ENCODE measurements around the gene MYO16. TPM values are rescaled to one million over a fixed set of nuclear protein-coding genes. Genes with fewer than 3 reads are reported as not detected.

MYO16 gene
- total RNA-seq, 1 donor from 2014 or later = 0.20 TPM

DNA sequence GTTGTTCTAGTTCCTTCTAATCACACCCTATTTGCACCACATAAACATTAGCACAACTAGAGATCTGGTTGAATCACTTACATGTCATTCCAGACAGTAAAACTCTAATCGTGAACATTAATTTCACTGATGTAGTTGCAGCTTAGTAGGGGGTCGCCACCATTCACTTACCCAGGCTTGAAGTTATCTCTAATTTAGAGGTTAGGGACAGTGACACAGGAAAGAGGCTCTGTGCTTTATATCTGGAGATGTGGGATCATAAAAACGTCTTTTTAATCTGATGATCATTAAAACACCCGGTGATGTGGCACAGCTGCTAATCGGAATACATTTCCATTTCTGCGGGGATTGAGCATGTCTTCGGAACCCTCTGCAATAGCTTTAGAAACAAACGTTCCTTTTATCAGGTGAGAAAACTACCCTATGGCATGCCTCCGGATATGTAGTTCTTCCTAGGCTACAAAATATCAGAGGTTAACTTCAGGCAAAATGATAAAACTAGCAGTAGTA is 523.0 kb downstream of the MYO16 start:
- no peak for DNase-seq (ENCODE audit: low spot score)

- DNase-seq (ENCODE audit: low spot score) = no peak
Observed at GRCh38 chr13:109152941-109153340, 523.5 kb downstream of the MYO16 start.

- no peak for DNase-seq (ENCODE audit: low spot score)
Observed at GRCh38 chr13:109154146-109154545, 524.7 kb downstream of the MYO16 start.

GRCh38 chr13:109154546-109154945 is 525.1 kb downstream of the MYO16 start:
- DNase-seq (ENCODE audit: low spot score) = no peak

- DNase-seq (ENCODE audit: low spot score) = no peak
Observed at GRCh38 chr13:109154966-109155761, 525.8 kb downstream of the MYO16 start.

DNA sequence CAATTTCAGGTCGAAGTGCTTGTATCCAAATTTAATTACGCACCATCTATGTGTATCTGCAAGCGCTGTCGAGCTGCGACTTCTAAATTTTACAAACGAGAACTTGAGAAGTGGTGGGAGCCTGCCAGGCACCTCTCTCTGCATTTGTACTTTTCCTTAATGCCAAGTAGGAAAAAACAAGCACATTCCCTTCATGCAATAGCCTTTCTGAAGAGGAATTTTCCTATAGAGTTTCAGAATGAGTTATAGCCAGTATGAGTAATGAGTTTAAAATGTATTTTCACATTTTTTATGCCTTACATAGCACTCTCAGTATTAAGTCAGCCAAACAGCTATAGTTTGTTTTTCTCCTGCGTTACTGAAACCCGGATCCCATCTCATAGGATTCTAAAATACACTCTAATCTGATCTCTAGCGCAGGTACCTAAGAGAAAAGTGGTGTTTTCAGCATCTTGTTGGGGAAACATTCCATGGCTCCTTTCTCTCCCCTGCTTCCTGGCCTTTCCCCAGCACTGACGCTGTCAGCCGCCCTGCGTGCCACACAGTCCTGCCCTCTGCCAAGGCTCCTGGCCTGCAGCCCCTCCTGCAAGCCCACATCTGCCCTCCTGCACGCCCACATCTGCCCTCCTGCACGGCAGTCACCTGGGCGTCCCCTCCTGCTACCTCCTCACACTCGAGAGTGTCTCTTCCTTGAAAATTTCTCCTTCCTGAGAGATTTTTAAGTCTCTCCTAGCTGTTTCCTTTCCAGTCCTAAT is 526.9 kb downstream of the MYO16 start:
- DNase-seq (ENCODE audit: low spot score) = no peak

- DNase-seq (ENCODE audit: low spot score) = no peak
Observed at GRCh38 chr13:109157275-109157674, 527.9 kb downstream of the MYO16 start.

GRCh38 chr13:109158383-109158782 is 529.0 kb downstream of the MYO16 start:
- no peak for DNase-seq (ENCODE audit: low spot score)

DNA sequence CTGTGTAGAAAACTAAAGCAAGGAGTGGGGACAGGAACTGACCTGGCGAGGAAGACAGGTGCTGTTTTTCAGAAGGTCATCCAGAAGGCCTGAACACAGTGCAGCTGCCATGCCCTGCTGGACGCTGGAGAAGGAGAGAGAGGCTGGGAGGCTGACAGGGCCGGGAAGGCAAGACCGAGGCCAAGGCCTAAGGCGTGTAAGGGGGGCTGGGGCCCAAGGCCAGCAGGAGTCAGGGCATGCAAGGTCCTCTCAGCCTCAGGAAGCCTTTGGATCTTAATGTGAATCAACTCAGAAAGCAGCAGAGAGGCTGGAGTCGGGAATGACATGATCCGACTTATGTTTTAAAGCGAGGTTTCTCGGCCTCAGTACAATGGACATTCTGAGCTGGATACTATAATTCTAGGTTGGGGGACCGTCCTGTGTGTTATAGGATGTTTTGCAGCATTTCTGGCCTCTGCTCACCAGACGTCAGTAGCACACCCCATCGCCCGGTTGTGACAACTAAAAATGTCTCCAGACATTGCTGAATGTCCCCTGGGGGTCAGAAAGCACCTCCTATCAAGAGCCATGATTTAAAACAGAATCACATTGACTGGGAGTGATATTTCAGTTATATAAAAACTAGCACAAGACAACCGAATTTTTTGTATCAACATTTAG is 530.4 kb downstream of the MYO16 start:
- DNase-seq (ENCODE audit: low spot score) = no peak

DNA sequence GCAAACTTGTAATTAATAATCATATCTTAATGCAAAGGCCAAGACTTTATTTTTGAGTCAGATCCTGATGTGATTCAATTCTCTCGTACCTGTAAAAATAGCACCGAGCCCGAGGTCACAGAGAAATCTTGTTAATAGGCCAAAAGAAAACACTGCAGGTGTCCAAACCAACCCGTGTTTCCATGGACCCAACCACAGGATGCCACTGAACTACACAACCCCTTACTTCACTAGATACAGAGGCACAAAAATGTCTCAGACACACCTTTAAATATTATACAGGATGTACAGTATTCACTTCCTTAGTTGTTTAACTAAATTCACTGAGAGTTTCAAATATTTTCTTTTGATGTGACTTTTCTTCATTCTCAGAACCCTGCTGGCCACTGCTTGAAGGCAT is 530.9 kb downstream of the MYO16 start:
- no peak for DNase-seq (ENCODE audit: low spot score)

- no peak for DNase-seq (ENCODE audit: low spot score)
Observed at GRCh38 chr13:109160887-109161669, 531.7 kb downstream of the MYO16 start.

DNA sequence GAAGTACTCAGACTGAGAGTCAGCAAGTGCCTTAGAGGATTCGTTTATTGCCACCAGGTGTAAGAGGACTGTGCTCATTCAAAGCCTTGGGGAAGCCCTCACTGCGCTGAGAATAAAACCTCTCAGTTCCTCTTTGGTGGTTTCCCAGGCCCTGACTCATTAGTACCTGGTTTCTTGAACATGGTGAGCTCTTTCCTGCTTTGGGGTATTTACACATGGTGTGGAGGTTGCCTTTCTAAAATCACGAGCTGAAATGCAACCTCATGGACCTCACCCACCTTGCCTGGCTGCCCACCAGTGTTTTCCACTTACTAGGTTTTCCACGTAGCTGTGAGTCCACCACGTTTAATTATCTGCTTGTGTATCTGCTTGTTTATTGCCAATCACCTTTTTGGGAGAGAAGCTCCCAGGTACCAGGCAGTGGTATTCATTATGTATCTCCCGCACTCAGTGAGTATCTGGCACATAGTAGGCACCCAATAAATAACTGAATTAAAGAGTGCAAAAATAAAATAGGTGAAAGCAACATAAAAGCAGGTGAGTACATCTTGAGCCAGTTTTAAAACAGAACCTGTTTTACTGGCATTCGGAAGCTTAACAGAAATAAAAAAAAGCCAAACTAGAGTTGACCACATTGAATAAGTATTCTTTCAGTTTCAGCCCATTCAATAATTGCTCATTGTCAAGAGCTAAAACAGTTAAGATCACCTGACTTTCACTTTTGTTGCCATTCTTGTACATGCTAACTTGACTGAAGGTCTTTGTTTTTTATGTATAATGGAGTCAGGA is 533.0 kb downstream of the MYO16 start:
- no peak for DNase-seq (ENCODE audit: low spot score)

- DNase-seq (ENCODE audit: low spot score) = no peak
Observed at GRCh38 chr13:109163037-109163379, 533.6 kb downstream of the MYO16 start.

- no peak for DNase-seq (ENCODE audit: low spot score)
Observed at GRCh38 chr13:109165417-109165904, 536.0 kb downstream of the MYO16 start.

DNA sequence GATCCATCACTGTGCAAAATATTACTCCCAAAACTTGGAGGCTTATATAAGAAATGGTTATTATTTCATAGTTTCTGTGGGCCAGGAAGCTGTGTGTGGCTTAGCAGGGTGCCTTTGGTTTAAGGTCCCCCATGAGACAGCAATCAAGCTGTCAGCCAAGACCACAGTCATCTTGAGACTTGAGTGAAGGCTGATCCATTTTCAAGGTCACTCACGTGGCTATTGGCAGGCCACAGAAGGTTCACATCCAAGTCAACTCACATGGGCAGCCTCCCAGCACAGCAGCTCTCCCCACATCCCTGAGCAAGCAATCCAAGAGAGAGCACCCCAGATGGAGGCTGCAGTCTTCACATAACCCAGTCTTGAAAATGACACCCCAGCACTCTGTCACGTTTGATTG is 537.4 kb downstream of the MYO16 start:
- no peak for DNase-seq (ENCODE audit: low spot score)

DNA sequence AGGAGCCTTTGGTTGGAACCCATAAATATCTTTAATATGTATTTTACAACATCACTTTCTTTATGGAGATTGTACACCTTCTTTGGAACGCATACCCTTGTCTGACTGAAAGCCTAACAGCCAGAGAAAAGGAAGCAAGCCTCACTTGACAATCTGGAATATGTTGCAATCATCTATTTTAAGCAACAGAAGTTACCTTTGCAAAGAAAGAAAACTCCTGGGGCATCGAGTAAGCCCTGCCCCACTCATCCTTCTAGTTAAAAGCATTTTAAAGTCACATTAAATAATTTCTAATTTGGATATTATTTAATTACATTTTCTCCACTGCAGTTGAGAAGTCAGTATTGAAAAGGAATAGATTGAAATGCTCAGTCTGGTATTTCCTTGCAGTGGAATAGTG is 542.7 kb downstream of the MYO16 start:
- no peak for DNase-seq (ENCODE audit: low spot score)

DNA sequence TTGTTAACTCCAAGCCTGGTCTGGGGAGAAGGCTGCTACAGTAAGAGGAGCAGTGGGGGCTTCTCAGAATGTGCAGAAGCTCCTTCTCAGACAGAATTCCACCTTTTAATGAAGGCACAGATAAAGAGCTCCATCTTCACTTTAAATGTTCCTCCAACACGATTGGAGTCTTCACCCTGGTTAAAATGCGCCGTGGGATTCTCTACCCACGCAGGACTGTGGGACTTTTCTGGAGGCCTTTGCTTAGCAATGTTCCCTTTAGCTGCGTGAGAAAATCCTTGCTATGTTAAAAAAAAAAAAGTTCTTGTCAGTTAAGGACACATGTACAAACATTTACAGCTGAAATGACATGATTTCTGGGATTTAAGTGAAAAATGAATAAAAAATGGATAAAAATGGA is 546.3 kb downstream of the MYO16 start:
- DNase-seq (ENCODE audit: low spot score) = no peak

DNA sequence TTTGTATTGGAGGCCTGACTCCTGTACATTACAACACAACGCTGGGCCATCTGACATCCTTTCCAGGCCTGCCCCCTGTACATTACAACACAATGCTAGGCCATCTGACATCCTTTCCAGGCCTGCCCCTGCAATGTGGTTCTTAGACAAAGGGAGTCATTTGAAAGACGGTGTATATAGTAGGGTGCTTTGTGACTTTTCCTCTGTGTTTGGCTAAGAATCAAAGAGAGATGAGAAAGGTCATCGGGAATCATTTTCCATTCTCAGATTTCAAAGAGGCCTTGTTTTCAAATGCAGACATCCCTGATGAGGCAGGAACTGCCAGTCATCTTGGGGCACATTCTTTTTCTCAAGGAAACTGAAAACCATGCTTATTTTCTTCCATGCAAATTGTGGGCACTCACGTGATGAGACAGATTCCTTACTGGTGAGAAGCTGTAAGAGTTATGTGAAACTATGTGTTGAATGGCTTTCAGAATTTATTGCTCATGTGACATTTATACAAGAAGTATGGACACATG is 551.6 kb downstream of the MYO16 start:
- DNase-seq (ENCODE audit: low spot score) = no peak

- no peak for DNase-seq (ENCODE audit: low spot score)
Observed at GRCh38 chr13:109182777-109183465, 553.5 kb downstream of the MYO16 start.

- no peak for DNase-seq (ENCODE audit: low spot score)
Observed at GRCh38 chr13:109191413-109191812, 562.0 kb downstream of the MYO16 start.
